Keratinocyte (primary cell): ENCODE data around the gene LRCOL1. TPM values are rescaled to one million over a fixed set of nuclear protein-coding genes. Genes with fewer than 3 reads are reported as not detected.
A peak's percentile ranks its signal among the peaks of the same experiment; 100 is the strongest.

Source experiments
- DNase-seq: peaks from one replicate; pipeline ENCODE4 v3.0.0-alpha.2; 2011; ENCODE audit warnings: low read depth, missing footprints, low spot score
- FAIRE-seq: peaks from 2 replicates; lab custom pipeline; 2011; peaks lifted over from hg19 to GRCh38; lab: Jason Lieb, UNC
- H2AFZ ChIP-seq: 2 replicates; pipeline ENCODE4 v1.6.0; 2012; ENCODE audit warnings: low read length, control low read depth, inconsistent platforms; ENCODE audit not compliant: control insufficient read depth
- H3K27ac ChIP-seq: 2 replicates; pipeline ENCODE4 v1.5.1; 2011; ENCODE audit warnings: low read length; ENCODE audit not compliant: control insufficient read depth, insufficient read depth
- H3K27me3 ChIP-seq: 3 replicates; pipeline ENCODE4 v1.6.0; 2011; ENCODE audit warnings: low read length; ENCODE audit not compliant: control insufficient read depth, insufficient read depth; ENCODE audit errors: extremely low read depth
- H3K36me3 ChIP-seq, 2 experiments: 2 replicates in 1 of 2; 3 replicates in 1 of 2; pipeline ENCODE4 v1.5.1; 2011; ENCODE audit warnings: low read length in 2 of 2, mild to moderate bottlenecking in 1 of 2; ENCODE audit not compliant: control insufficient read depth in 2 of 2, insufficient read depth in 2 of 2; ENCODE audit errors: extremely low read depth in 1 of 2
- H3K4me1 ChIP-seq: 3 replicates; pipeline ENCODE4 v1.5.1; 2011; ENCODE audit warnings: low read length; ENCODE audit not compliant: control insufficient read depth, insufficient read depth; ENCODE audit errors: extremely low read depth
- H3K4me2 ChIP-seq: 3 replicates; pipeline ENCODE4 v1.6.0; 2011; ENCODE audit warnings: low read depth, low read length; ENCODE audit not compliant: control insufficient read depth, insufficient read depth; ENCODE audit errors: extremely low read depth
- H3K4me3 ChIP-seq, 3 experiments: fragments of 200-600 bp in 1 of 3; sonication (generic) in 1 of 3; 2 replicates in 2 of 3; 3 replicates in 1 of 3; pipeline ENCODE4 v1.5.1; 2011 to 2016; ENCODE audit warnings: low read length in 3 of 3, mild to moderate bottlenecking in 3 of 3, control low read depth in 2 of 3, inconsistent platforms in 1 of 3, low read depth in 1 of 3, mixed read lengths in 1 of 3, mixed run types in 1 of 3, moderate library complexity in 1 of 3; ENCODE audit not compliant: control insufficient read depth in 2 of 3, insufficient read depth in 2 of 3; ENCODE audit errors: extremely low read depth in 1 of 3
- H3K79me2 ChIP-seq: 2 replicates; pipeline ENCODE4 v1.6.0; 2012; ENCODE audit warnings: low read length; ENCODE audit not compliant: control insufficient read depth, insufficient read depth
- H3K9ac ChIP-seq: 3 replicates; pipeline ENCODE4 v1.6.0; 2011; ENCODE audit warnings: low read length; ENCODE audit not compliant: control insufficient read depth, insufficient read depth; ENCODE audit errors: extremely low read depth
- H3K9me1 ChIP-seq: 3 replicates; pipeline ENCODE4 v1.6.0; 2011; ENCODE audit warnings: low read length; ENCODE audit not compliant: control insufficient read depth, insufficient read depth; ENCODE audit errors: extremely low read depth
- H3K9me3 ChIP-seq: 2 replicates; pipeline ENCODE4 v1.5.1; 2012; ENCODE audit warnings: low read depth, low read length; ENCODE audit not compliant: control insufficient read depth
- H4K20me1 ChIP-seq: 3 replicates; pipeline ENCODE4 v1.6.0; 2011; ENCODE audit warnings: low read length; ENCODE audit not compliant: control insufficient read depth, insufficient read depth; ENCODE audit errors: extremely low read depth
- EZH2 ChIP-seq: IDR thresholded peaks from one replicate; pipeline ENCODE4 v1.6.1; 2012; ENCODE audit warnings: inconsistent platforms, mild to moderate bottlenecking, low read length, moderate library complexity
- dilution Hi-C: fragments of 300-500 bp; cut with MboI; formaldehyde crosslinking; loops from one replicate; pipeline ENCODE4 v1.7.0; 2020; ENCODE audit warnings: low sequenced_read_pairs; ENCODE audit not compliant: extremely low pct_ligation_motif_present
- polyA plus RNA-seq, 5 experiments: library from polyadenylated mRNA; depleted of rRNA in 3 of 5; stranded (reverse) in 3 of 5; stranded (forward) in 1 of 5; unstranded in 1 of 5; fragments of >200 nt; gene quantifications; 1 replicate in 1 of 5; 2 replicates in 3 of 5; 3 replicates in 1 of 5; pipeline versions ENCODE4 v1.2.1 to v1.2.3, GENCODE V29; 2011 to 2012; ENCODE audit warnings: missing spikeins in 2 of 5, low read depth in 1 of 5, low replicate concordance in 1 of 5
- TF ChIP-seq, protein P1 (sequence below), 3 experiments: IDR thresholded peaks in 1 of 3; conservative IDR thresholded peaks in 1 of 3; optimal IDR thresholded peaks in 1 of 3; 2 replicates in 2 of 3; 3 replicates in 1 of 3; pipeline versions ENCODE3 to v1.5.1; 2011; ENCODE audit warnings: low read length in 3 of 3, mild to moderate bottlenecking in 3 of 3, moderate library complexity in 2 of 3, control low read depth in 1 of 3, inconsistent platforms in 1 of 3; ENCODE audit not compliant: insufficient read depth in 2 of 3; ENCODE audit errors: extremely low read depth in 1 of 3

The LRCOL1 gene
- polyA plus RNA-seq, 1 donor (not counting 4 experiments of a cell fraction or from before 2014, with no cell fraction given), result not detected

DNA sequence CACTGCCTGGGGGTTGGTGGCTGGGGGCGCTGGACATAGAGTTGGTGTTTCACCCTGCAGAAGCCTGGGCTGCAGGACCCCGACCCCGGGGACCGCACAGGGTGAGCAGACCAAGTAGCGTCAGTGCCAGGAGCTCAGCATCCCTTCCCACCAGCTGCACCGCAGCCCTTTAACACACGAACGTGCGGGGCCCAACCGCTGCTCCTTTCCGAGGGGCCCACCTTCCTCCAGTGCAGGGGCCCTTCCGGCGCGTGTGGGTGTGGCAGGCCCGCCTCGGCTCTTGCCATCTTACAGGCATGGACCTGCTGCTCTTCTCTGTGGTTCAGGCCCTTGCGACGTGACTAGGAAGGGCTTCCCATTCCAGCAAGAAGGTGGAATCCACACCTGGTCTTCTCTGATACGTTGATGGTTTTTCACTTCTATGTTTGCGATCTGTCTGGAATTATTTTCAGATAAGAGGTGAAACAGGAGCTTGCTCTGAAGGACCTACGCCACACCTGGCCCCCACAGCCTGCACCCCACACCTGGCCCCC, 47.8 kb downstream of the LRCOL1 start:
- no peak for FAIRE-seq

DNA sequence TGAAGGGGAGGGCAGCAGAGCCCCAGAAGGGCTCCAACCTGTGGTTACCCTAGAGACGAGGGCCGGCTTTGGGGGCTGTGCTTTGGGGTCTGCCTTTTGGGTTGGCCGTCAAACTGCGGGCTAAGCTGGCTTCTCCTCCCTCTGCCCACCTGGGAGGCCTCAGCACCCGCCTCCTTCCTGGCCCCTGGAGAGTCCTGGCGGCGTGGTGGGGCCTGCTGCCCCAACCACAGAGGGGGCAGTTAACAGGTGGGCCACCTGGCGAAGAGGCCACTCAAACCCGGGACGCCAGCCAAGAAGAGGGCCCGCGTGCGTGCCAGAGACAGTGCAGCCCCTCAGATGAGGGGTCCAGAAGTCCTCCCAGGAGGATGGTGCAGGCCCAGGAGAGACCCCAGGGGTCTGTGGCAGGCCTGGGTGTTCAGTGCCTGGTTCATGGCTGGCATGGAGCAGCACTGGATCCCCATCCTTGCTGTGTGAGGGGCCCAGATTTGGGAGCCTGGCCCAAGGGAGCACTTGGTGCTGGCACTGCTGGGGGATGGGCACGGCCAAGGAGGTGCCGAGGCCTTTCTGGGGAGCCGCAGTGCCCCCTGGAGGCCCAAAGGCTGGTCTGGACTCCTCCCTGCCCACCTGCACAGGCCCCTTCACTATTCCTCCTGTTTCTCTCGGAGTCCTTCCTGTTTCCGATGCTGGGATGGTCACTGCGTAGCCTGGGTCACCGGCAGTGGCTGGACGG, 48.8 kb downstream of the LRCOL1 start:
- no peak for DNase-seq
- Histone ChIP-seq H3K4me3 (peak overlapping the region; percentile 66 to 79 (median 77)), H3K9ac (peak overlapping the region; percentile 81), H3K27ac (no peak overlapping the region), H4K20me1 (peaks cover 15% of the 10 kb centered on the region), H3K9me1 (no peaks in the 10 kb centered on the region), H3K4me2 (peak overlapping the region; percentile 85), H3K36me3 (peaks cover 3 to 4% of the 10 kb centered on the region in 2 experiments), H3K4me1 (peaks cover 12% of the 10 kb centered on the region), H2AFZ (no peak overlapping the region), H3K9me3 (no peaks in the 10 kb centered on the region), H3K79me2 (peaks cover 33% of the 10 kb centered on the region), H3K27me3 (no peaks in the 10 kb centered on the region)
- FAIRE-seq, result no peak
- TF ChIP-seq, protein P1, sequence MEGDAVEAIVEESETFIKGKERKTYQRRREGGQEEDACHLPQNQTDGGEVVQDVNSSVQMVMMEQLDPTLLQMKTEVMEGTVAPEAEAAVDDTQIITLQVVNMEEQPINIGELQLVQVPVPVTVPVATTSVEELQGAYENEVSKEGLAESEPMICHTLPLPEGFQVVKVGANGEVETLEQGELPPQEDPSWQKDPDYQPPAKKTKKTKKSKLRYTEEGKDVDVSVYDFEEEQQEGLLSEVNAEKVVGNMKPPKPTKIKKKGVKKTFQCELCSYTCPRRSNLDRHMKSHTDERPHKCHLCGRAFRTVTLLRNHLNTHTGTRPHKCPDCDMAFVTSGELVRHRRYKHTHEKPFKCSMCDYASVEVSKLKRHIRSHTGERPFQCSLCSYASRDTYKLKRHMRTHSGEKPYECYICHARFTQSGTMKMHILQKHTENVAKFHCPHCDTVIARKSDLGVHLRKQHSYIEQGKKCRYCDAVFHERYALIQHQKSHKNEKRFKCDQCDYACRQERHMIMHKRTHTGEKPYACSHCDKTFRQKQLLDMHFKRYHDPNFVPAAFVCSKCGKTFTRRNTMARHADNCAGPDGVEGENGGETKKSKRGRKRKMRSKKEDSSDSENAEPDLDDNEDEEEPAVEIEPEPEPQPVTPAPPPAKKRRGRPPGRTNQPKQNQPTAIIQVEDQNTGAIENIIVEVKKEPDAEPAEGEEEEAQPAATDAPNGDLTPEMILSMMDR (optimal IDR thresholded peaks at IDR 0.05 in 1 of 3, IDR thresholded peaks at IDR 0.05 in 1 of 3, conservative IDR thresholded peaks at IDR 0.05 in 1 of 3; ENCODE audit: extremely low read depth in 1 of 3, insufficient read depth in 2 of 3, low read length in 3 of 3), result peak; percentile 39 to 65 (median 49)
- TF ChIP-seq EZH2, result no peak
- dilution Hi-C loops, result no loop called here

More for the DNA sequence above, 47.8 kb downstream of the LRCOL1 start:
- Histone ChIP-seq H3K79me2 (peaks cover 33% of the 10 kb centered on the region), H4K20me1 (peaks cover 15% of the 10 kb centered on the region), H3K27me3 (no peaks in the 10 kb centered on the region), H3K4me2 (no peak overlapping the region), H3K27ac (no peak overlapping the region), H3K9me1 (no peaks in the 10 kb centered on the region), H3K36me3 (peaks cover 4 to 6% of the 10 kb centered on the region in 2 experiments), H3K9me3 (no peaks in the 10 kb centered on the region), H3K4me3 (no peak overlapping the region), H2AFZ (no peak overlapping the region), H3K4me1 (peaks cover 12% of the 10 kb centered on the region), H3K9ac (no peak overlapping the region)
- DNase-seq, result no peak
- TF ChIP-seq, protein P1 (optimal IDR thresholded peaks at IDR 0.05 in 1 of 3, IDR thresholded peaks at IDR 0.05 in 1 of 3, conservative IDR thresholded peaks at IDR 0.05 in 1 of 3; ENCODE audit: extremely low read depth in 1 of 3, insufficient read depth in 2 of 3, low read length in 3 of 3), result no peak
- no peak for TF ChIP-seq EZH2
- dilution Hi-C loops, result no loop called here
